ENCODE data around the gene PANK2. TPM values are rescaled to one million over a fixed set of nuclear protein-coding genes. Genes with fewer than 3 reads are reported as not detected.
"Not testable (repeated sequence)": the region's sequence is repeated elsewhere in the genome, so short reads cannot be mapped to it uniquely, and the experiment has no call there.

PANK2 gene
- total RNA-seq, result 29.9 and 40.8 TPM in 2 replicates

GRCh38 chr20:3888622-3889488 is at the start of gene PANK2:
TSS of gene PANK2 (plus strand) at chr20:3889387.
- TF ChIP-seq CTCF (IDR thresholded peaks at IDR 0.05; ENCODE audit: insufficient read depth, low read length, poor library complexity, severe bottlenecking), result peak; percentile 57
- Histone ChIP-seq H3K4me3 (ENCODE audit: low read depth, low read length) (peak within 1 kb of the TSS; percentile 98), H3K27me3 (ENCODE audit: control insufficient read depth, insufficient read depth, low read length) (no peaks in the 10 kb centered on the region)

GRCh38 chr20:3840201-3840600 is 49.0 kb upstream of the PANK2 start:
- H3K4me3 ChIP-seq (ENCODE audit: low read depth, low read length); H3K27me3 ChIP-seq (ENCODE audit: control insufficient read depth, insufficient read depth, low read length); DNase-seq (ENCODE audit: low read depth); H3K36me3 ChIP-seq (ENCODE audit: control insufficient read depth, insufficient read depth, low read length): not testable (repeated sequence)

More at GRCh38 chr20:3888622-3889488, at the start of gene PANK2:
- DNase-seq (ENCODE audit: low read depth), result peak; percentile 87
- no peaks in the 10 kb centered on the region for H3K36me3 ChIP-seq (ENCODE audit: control insufficient read depth, insufficient read depth, low read length)

- TF ChIP-seq CTCF (IDR thresholded peaks at IDR 0.05; ENCODE audit: insufficient read depth, low read length, poor library complexity, severe bottlenecking), result no peak
- H3K4me3 ChIP-seq (ENCODE audit: low read depth, low read length), result no peak overlapping the region
- H3K27me3 ChIP-seq (ENCODE audit: control insufficient read depth, insufficient read depth, low read length), result no peaks in the 10 kb centered on the region
- no peaks in the 10 kb centered on the region for H3K36me3 ChIP-seq (ENCODE audit: control insufficient read depth, insufficient read depth, low read length)
- no peak for DNase-seq (ENCODE audit: low read depth)
Observed at GRCh38 chr20:3842348-3842930, 46.7 kb upstream of the PANK2 start.

GRCh38 chr20:3843490-3843889 is 45.7 kb upstream of the PANK2 start:
- TF ChIP-seq CTCF (IDR thresholded peaks at IDR 0.05; ENCODE audit: insufficient read depth, low read length, poor library complexity, severe bottlenecking), result no peak
- no peaks in the 10 kb centered on the region for H3K27me3 ChIP-seq (ENCODE audit: control insufficient read depth, insufficient read depth, low read length)
- no peak for DNase-seq (ENCODE audit: low read depth)
- no peak overlapping the region for H3K4me3 ChIP-seq (ENCODE audit: low read depth, low read length)
- no peaks in the 10 kb centered on the region for H3K36me3 ChIP-seq (ENCODE audit: control insufficient read depth, insufficient read depth, low read length)

- H3K36me3 ChIP-seq (ENCODE audit: control insufficient read depth, insufficient read depth, low read length); H3K4me3 ChIP-seq (ENCODE audit: low read depth, low read length); H3K27me3 ChIP-seq (ENCODE audit: control insufficient read depth, insufficient read depth, low read length); DNase-seq (ENCODE audit: low read depth): not testable (repeated sequence)
Observed at GRCh38 chr20:3843990-3844619, 45.1 kb upstream of the PANK2 start.

GRCh38 chr20:3846378-3846739 is 42.8 kb upstream of the PANK2 start:
- no peak for TF ChIP-seq CTCF (IDR thresholded peaks at IDR 0.05; ENCODE audit: insufficient read depth, low read length, poor library complexity, severe bottlenecking)
- H3K27me3 ChIP-seq (ENCODE audit: control insufficient read depth, insufficient read depth, low read length), result no peaks in the 10 kb centered on the region
- H3K4me3 ChIP-seq (ENCODE audit: low read depth, low read length), result peak overlapping the region; percentile 76
- no peak for DNase-seq (ENCODE audit: low read depth)
- H3K36me3 ChIP-seq (ENCODE audit: control insufficient read depth, insufficient read depth, low read length), result no peaks in the 10 kb centered on the region
